Epidermal melanocyte (primary cell): ENCODE data around the gene TMCO5A.

Experiments used
- DNase-seq: peaks from one replicate; pipeline ENCODE4 v3.0.0; 2011; ENCODE audit warnings: low spot score; ENCODE audit not compliant: insufficient read length

Gene TMCO5A

GRCh38 chr15:37973856-37974255, 39.4 kb downstream of the TMCO5A start:
- no peak for DNase-seq

DNA sequence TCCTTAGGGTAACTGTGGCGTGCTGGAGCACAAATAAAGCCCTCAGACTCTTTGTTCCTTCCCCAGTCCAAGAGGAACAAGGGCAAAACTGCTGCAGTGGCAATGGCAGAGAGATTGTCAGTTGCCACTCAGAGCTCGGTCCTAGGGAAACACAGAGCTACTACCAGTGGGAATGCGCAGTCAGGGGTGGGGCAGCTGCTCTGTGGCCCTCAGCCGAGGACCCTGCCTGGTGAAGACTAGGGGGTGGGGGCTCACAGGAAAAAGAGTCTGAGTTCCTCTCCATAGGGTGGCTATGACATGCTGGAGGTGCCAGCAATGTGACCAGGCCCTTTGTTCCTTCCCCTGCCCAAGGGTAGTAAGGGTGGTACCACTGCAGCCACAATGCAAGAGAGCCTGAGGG, 43.8 kb downstream of the TMCO5A start:
- no peak for DNase-seq

GRCh38 chr15:37979671-37980409, 45.4 kb downstream of the TMCO5A start:
- DNase-seq: no peak

GRCh38 chr15:37981201-37981600, 46.8 kb downstream of the TMCO5A start:
- no peak for DNase-seq

- DNase-seq: no peak
Measured at GRCh38 chr15:37981775-37982174, 47.3 kb downstream of the TMCO5A start.

GRCh38 chr15:37984368-37984767, 49.9 kb downstream of the TMCO5A start:
- no peak for DNase-seq

DNA sequence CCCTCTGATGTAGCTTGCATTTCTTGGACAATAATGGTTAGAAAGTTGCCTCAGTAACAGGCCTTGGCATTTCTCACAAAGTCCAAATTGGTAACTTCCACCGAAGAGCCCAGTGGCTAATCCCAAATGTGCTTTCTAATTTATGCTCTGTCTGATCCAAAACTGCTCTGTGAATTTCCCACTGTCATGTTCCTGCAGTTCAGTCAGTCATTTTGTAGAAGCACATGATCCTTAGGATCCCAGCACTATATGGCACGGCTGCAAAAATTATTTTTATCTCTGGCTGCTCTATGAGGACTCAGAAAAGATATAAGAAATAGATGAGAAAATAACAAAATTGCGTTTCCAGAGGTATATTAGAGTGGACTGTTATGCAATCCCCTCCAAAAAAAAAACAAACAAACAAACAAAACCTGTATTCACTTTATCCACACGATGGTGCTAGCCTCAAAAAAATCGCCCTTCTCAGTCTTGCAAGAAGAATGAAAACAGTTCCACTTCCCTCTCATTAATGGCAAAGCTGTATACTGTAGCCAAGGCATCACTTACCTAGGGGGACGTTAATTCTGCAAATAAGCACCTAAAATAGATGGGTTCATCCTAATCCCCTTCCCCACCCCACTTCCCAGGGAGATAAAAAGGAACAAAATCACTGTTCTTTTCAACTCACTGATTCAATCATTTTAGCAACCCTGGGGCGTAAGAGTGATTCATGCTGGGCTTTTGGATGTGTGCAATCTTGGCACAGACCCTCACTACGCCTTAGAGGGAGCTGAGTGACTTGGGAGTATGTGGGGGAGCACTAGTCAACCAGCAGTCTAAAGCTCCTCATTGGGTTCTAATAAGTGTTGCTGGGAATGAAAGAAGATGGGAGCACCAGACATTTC, 61.3 kb downstream of the TMCO5A start:
- no peak for DNase-seq
